DMS 273 (cell line): ENCODE data around the gene LCE1B.
A peak's percentile ranks its signal among the peaks of the same experiment; 100 is the strongest.

Experiments
- DNase-seq: peaks from one replicate; lab custom pipeline; 2025; ENCODE audit not compliant: unreplicated experiment; lab: John Stamatoyannopoulos, UW

LCE1B gene

GRCh38 chr1:152811671-152812070 is at the start of gene LCE1B:
Gene LCE1B, plus strand, starts transcription at chr1:152811971. Its CDS starts 476 bp downstream, at chr1:152812447.
- DNase-seq, result no peak

- no peak for DNase-seq
These were observed 42.8 kb upstream of the LCE1B start for GRCh38 chr1:152768847-152769533.

- DNase-seq, result no peak
These were observed 41.4 kb upstream of the LCE1B start for GRCh38 chr1:152770411-152770810.

- no peak for DNase-seq
These were observed 36.9 kb upstream of the LCE1B start, which contains the start of gene LCE1F for GRCh38 chr1:152774875-152775274. Gene LCE1F, plus strand, starts transcription at chr1:152775140. Its CDS starts 1,232 bp downstream, at chr1:152776372.

- DNase-seq, result no peak
These were observed 35.4 kb upstream of the LCE1B start for GRCh38 chr1:152776361-152776760.

- DNase-seq, result peak; percentile 58
These were observed 34.1 kb upstream of the LCE1B start for GRCh38 chr1:152777510-152778137.

GRCh38 chr1:152783095-152783494 is 28.7 kb upstream of the LCE1B start:
- DNase-seq, result no peak

GRCh38 chr1:152786077-152786476 is 25.7 kb upstream of the LCE1B start, which contains the start of gene LCE1E:
Gene LCE1E, plus strand, starts transcription at chr1:152786257. Its CDS starts 1,043 bp downstream, at chr1:152787300.
- no peak for DNase-seq

- DNase-seq, result no peak
These were observed 16.1 kb upstream of the LCE1B start for GRCh38 chr1:152795686-152796085.

GRCh38 chr1:152796421-152796820 is 15.3 kb upstream of the LCE1B start, which contains the start of gene LCE1D:
Gene LCE1D, plus strand, starts transcription at chr1:152796721. Its CDS starts 1,074 bp downstream, at chr1:152797795.
- no peak for DNase-seq

GRCh38 chr1:152801333-152801732 is 10.4 kb upstream of the LCE1B start:
- no peak for DNase-seq

- DNase-seq, result no peak
These were observed 5.2 kb upstream of the LCE1B start, which contains the start of gene LCE1C for GRCh38 chr1:152806576-152806975. Gene LCE1C, minus strand, starts transcription at chr1:152806651. Its CDS starts 1,173 bp downstream, at chr1:152805478.

- no peak for DNase-seq
These were observed 721 bp upstream of the LCE1B start for GRCh38 chr1:152811050-152811449.

- no peak for DNase-seq
These were observed 5.5 kb downstream of the LCE1B start for GRCh38 chr1:152817309-152817708.

- DNase-seq, result no peak
These were observed 11.5 kb downstream of the LCE1B start for GRCh38 chr1:152823294-152823693.

GRCh38 chr1:152824964-152825363 is 13.2 kb downstream of the LCE1B start:
- no peak for DNase-seq

GRCh38 chr1:152827173-152827572 is 15.4 kb downstream of the LCE1B start, which contains the start of gene LCE1A:
Gene LCE1A, plus strand, starts transcription at chr1:152827473. Its CDS starts 0 bp downstream, at chr1:152827473.
- no peak for DNase-seq

- no peak for DNase-seq
These were observed 25.1 kb downstream of the LCE1B start for GRCh38 chr1:152836870-152837269.

GRCh38 chr1:152842556-152842955 is 30.8 kb downstream of the LCE1B start, which contains the start of gene LCE6A:
Gene LCE6A, plus strand, starts transcription at chr1:152842856. Its CDS starts 665 bp downstream, at chr1:152843521.
- DNase-seq, result no peak

- DNase-seq, result no peak
These were observed 43.9 kb downstream of the LCE1B start for GRCh38 chr1:152855661-152856060.

- no peak for DNase-seq
These were observed 46.3 kb downstream of the LCE1B start for GRCh38 chr1:152858062-152858461.

GRCh38 chr1:152859696-152860095 is 47.9 kb downstream of the LCE1B start, which contains the start of gene LCE7A:
Gene LCE7A, plus strand, starts transcription at chr1:152859996. Its CDS starts 702 bp downstream, at chr1:152860698.
- DNase-seq, result no peak
